DND-41 (cell line): ENCODE measurements around the gene ALG8.

ENCODE experiments used
- ATAC-seq: fragments of 200-7000 bp; cut with Tn5 transposase; 3 replicates; pipeline ENCODE4 v1.9.1; 2021; ENCODE audit warnings: low read depth; ENCODE audit not compliant: insufficient read depth
- DNase-seq: peaks from one replicate; pipeline ENCODE4 v3.0.0-alpha.2; 2020
- H2AFZ ChIP-seq: 2 replicates; pipeline ENCODE4 v1.6.0; 2012; ENCODE audit warnings: low read depth, low read length
- H3K27ac ChIP-seq: 2 replicates; pipeline ENCODE4 v1.5.1; 2012; ENCODE audit warnings: low read length, inconsistent platforms
- H3K27me3 ChIP-seq: fragments of 200-600 bp; sonication (generic); 2 replicates; pipeline ENCODE4 v1.6.0; 2012; ENCODE audit warnings: low read length, mild to moderate bottlenecking, inconsistent platforms; ENCODE audit not compliant: insufficient read depth, poor library complexity
- H3K36me3 ChIP-seq: 2 replicates; pipeline ENCODE4 v1.5.1; 2012; ENCODE audit warnings: low read length, inconsistent platforms; ENCODE audit not compliant: insufficient read depth
- H3K4me1 ChIP-seq: 2 replicates; pipeline ENCODE4 v1.5.1; 2012; ENCODE audit warnings: mild to moderate bottlenecking, low read length; ENCODE audit not compliant: insufficient read depth
- H3K4me2 ChIP-seq: 2 replicates; pipeline ENCODE4 v1.6.0; 2012; ENCODE audit warnings: mild to moderate bottlenecking, moderate library complexity, low read length, inconsistent platforms; ENCODE audit not compliant: insufficient read depth
- H3K4me3 ChIP-seq, 2 experiments: fragments of 200-600 bp in 1 of 2; shearing (Covaris generic) in 1 of 2; 2 replicates each; pipeline ENCODE4 v1.5.1; 2012 to 2016; ENCODE audit warnings: inconsistent platforms in 2 of 2, low read length in 2 of 2, mild to moderate bottlenecking in 2 of 2, low read depth in 1 of 2, moderate library complexity in 1 of 2
- H3K79me2 ChIP-seq: 2 replicates; pipeline ENCODE4 v1.6.0; 2012; ENCODE audit warnings: low read length, inconsistent platforms; ENCODE audit not compliant: insufficient read depth
- H3K9ac ChIP-seq: 2 replicates; pipeline ENCODE4 v1.6.0; 2012; ENCODE audit warnings: low read depth, mild to moderate bottlenecking, inconsistent platforms, low read length, moderate library complexity
- H3K9me3 ChIP-seq: 2 replicates; pipeline ENCODE4 v1.5.1; 2012; ENCODE audit warnings: low read length, moderate library complexity, mild to moderate bottlenecking, inconsistent platforms; ENCODE audit not compliant: insufficient read depth, severe bottlenecking
- H4K20me1 ChIP-seq: 2 replicates; pipeline ENCODE4 v1.6.0; 2012; ENCODE audit warnings: low read length; ENCODE audit not compliant: insufficient read depth
- CTCF ChIP-seq: IDR thresholded peaks from 2 replicates; pipeline ENCODE4 v1.5.1; 2012; ENCODE audit warnings: borderline replicate concordance, low read length, moderate library complexity, mild to moderate bottlenecking; ENCODE audit not compliant: poor library complexity, severe bottlenecking; ENCODE audit errors: extremely low read depth
- EZH2 ChIP-seq: IDR thresholded peaks from 3 replicates; pipeline ENCODE4 v1.6.1; 2012; ENCODE audit warnings: borderline replicate concordance, low read depth, mild to moderate bottlenecking, moderate library complexity, low read length, inconsistent platforms; ENCODE audit not compliant: severe bottlenecking

Gene ALG8

GRCh38 chr11:78072455-78072854, 67.0 kb downstream of the ALG8 start:
- Histone ChIP-seq H3K4me1 (peaks cover 23% of the 10 kb centered on the region), H3K9ac (no peak overlapping the region), H4K20me1 (peaks cover 22% of the 10 kb centered on the region), H3K4me2 (no peak overlapping the region), H3K9me3 (no peaks in the 10 kb centered on the region), H3K27ac (no peak overlapping the region), H2AFZ (no peak overlapping the region), H3K79me2 (peaks cover 70% of the 10 kb centered on the region), H3K4me3 (no peak overlapping the region), H3K36me3 (peaks cover 68% of the 10 kb centered on the region), H3K27me3 (no peaks in the 10 kb centered on the region)
- no peak for DNase-seq
- TF ChIP-seq EZH2 (no peak), CTCF (no peak)
- ATAC-seq = no peak

GRCh38 chr11:78071717-78072116, 67.7 kb downstream of the ALG8 start:
- ATAC-seq (no peak), DNase-seq (no peak)
- Histone ChIP-seq H3K9ac (no peak overlapping the region), H3K27me3 (no peaks in the 10 kb centered on the region), H3K4me1 (peaks cover 16% of the 10 kb centered on the region), H3K27ac (no peak overlapping the region), H3K79me2 (peaks cover 62% of the 10 kb centered on the region), H3K9me3 (no peaks in the 10 kb centered on the region), H2AFZ (no peak overlapping the region), H3K4me2 (no peak overlapping the region), H3K36me3 (peaks cover 67% of the 10 kb centered on the region), H4K20me1 (peaks cover 19% of the 10 kb centered on the region), H3K4me3 (no peak overlapping the region)
- TF ChIP-seq CTCF (no peak), EZH2 (no peak)

GRCh38 chr11:78070621-78071020, 68.8 kb downstream of the ALG8 start:
- peaks cover 52% of the 10 kb centered on the region for H3K79me2 ChIP-seq

More at GRCh38 chr11:78070621-78071020, 68.8 kb downstream of the ALG8 start:
- no peaks in the 10 kb centered on the region for H3K9me3 ChIP-seq
- H3K36me3 ChIP-seq = peaks cover 60% of the 10 kb centered on the region
- no peak overlapping the region for H3K9ac ChIP-seq
- TF ChIP-seq CTCF = no peak
- no peak for TF ChIP-seq EZH2
- H3K4me1 ChIP-seq = peaks cover 8% of the 10 kb centered on the region
- H3K27ac ChIP-seq = no peak overlapping the region
- H3K4me3 ChIP-seq = no peak overlapping the region
- peaks cover 13% of the 10 kb centered on the region; the same call in 1 of the 2 replicates for H4K20me1 ChIP-seq
- DNase-seq = no peak
- H3K27me3 ChIP-seq = no peaks in the 10 kb centered on the region
- no peak overlapping the region for H2AFZ ChIP-seq
- no peak overlapping the region for H3K4me2 ChIP-seq
- no peak for ATAC-seq
